ENCODE measurements around the gene C2CD2. TPM values are rescaled to one million over a fixed set of nuclear protein-coding genes. Genes with fewer than 3 reads are reported as not detected.

C2CD2 gene
- total RNA-seq, 1 experiment from 2014 or later, result 13.8 TPM

DNA sequence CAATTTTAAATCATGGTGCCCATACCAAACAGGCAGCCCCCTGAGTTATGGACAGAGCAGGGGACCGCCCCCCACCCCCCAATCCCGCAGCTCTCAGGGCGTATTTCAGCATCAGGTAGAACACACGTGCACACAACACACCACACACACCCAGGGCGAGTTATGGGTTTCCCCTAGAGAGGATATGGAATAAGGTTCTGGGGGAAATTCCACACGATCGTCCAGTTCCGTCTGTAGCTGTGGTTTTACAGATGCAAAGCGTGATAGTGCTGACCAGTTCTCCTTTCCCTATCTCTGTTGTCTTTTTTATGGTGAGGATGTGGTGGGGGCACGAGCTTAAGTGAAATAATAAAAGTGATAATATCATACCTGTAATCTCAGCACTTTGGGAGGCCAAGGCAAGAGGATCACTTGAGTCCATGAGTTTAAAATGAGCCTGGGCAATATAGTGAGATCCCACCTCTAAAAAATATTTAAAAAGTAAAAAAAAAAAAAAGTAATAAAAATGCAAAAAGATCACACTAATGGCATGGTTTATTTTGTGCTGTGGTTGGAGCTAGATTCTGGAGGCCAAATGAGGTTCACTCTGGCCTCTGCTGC lies 25.1 kb downstream of the C2CD2 start:
- Histone ChIP-seq H3K9me3 (no peaks in the 10 kb centered on the region), H3K36me3 (peaks cover 3% of the 10 kb centered on the region; the same call in 1 of the 2 replicates), H3K4me3 (no peak overlapping the region), H3K27me3 (no peaks in the 10 kb centered on the region)
- no peak for DNase-seq

- no peaks in the 10 kb centered on the region for H3K27me3 ChIP-seq
- no peaks in the 10 kb centered on the region for H3K9me3 ChIP-seq
- H3K36me3 ChIP-seq, result peaks cover 7% of the 10 kb centered on the region
- no peak overlapping the region for H3K4me3 ChIP-seq
- no peak for DNase-seq
Measured at GRCh38 chr21:41927727-41928409, 25.9 kb downstream of the C2CD2 start.

GRCh38 chr21:41926807-41927171 lies 27.0 kb downstream of the C2CD2 start:
- no peak for DNase-seq
- no peaks in the 10 kb centered on the region for H3K9me3 ChIP-seq
- H3K27me3 ChIP-seq, result no peaks in the 10 kb centered on the region
- peaks cover 7% of the 10 kb centered on the region for H3K36me3 ChIP-seq
- H3K4me3 ChIP-seq, result no peak overlapping the region

DNA sequence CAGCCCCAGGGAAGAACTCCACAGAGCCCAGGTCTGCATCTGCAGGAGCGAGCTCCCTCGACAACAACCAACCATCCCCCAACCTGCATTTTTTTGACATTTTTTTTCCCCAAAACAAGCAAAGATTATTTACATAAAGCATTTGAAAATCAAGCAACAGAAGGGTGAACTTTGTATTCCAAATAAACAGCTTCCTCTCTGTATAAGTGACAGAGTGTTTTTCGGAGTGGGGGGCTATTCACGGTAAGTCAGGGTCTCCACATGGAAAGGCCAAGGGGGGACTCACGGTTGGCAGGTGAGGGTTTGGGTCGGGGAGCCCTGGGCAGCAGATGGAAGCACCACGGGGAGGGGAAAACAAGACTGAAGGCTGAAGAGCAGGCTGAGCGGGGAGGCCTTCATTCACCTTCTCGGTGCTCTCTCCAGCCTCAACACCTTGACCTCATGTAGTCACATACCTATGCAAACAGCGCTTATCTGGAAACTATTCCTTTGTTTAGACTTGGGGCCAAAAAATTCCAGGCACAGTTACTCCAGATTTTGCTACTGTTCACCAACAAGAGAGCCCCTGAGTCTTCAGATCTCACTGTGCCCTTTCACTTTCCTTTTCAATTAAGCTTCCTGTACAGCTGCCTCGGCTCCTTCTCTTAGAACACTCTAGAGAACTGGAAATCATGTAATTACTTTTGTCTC lies 27.6 kb downstream of the C2CD2 start:
- no peak for DNase-seq
- H3K9me3 ChIP-seq, result no peaks in the 10 kb centered on the region
- H3K4me3 ChIP-seq, result no peak overlapping the region
- H3K36me3 ChIP-seq, result peaks cover 7% of the 10 kb centered on the region
- H3K27me3 ChIP-seq, result no peaks in the 10 kb centered on the region

DNA sequence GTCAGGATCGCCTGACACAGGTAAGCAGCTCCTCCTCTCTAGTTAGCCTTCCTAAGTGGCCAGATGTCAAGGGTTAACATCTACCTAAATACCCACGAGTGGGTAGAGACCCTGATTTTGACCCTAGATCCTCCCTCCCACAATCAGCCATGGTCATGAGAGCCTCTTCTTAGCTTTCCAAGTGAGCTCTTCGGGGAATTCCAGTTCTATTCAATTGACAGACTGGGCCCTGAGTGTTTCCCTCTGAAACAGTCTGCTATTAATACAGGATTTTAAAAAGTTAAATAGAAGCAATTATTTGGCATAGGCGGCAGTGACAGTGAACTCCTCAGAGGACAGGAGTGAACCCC lies 28.1 kb downstream of the C2CD2 start:
- Histone ChIP-seq H3K4me3 (no peak overlapping the region), H3K36me3 (peaks cover 10% of the 10 kb centered on the region), H3K9me3 (no peaks in the 10 kb centered on the region), H3K27me3 (no peaks in the 10 kb centered on the region)
- DNase-seq, result no peak

- Histone ChIP-seq H3K4me3 (no peak overlapping the region), H3K36me3 (peaks cover 10% of the 10 kb centered on the region), H3K9me3 (no peaks in the 10 kb centered on the region), H3K27me3 (no peaks in the 10 kb centered on the region)
- no peak for DNase-seq
Measured at GRCh38 chr21:41924368-41924754, 29.5 kb downstream of the C2CD2 start.

DNA sequence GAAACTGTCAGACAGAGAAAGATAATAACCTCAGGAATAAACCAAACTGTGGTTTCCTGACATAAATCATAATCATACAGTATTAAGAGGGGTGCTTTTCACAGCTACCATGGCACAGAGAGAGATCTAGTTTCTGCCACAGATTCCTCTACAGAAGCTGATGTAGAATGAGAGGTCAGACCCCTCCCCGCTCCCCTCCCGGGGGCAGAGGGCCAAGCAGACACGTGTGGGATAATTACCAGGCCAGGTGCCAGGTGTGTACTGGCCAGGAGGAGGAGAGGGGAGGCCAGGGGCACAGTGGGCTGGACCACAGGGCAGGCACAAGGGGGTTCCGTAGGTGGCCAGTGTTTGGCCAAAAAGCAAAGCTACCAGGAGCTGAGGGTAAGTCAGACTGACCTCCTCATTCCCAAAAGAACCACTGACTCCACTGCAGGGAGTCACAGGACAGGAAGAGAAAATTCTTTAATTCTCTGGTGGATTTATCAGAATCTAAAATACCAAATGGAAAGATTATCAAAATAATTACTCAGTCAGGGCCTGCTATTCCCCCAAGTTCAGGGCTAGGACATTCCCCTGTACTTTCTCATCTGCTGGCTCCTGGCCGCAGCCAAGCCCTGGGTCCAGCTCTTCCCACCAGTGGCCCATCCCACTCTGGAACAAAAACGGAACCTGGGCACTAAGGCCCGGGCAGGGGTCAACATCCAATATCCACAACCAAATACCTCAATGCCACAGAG lies 30.0 kb downstream of the C2CD2 start:
- Histone ChIP-seq H3K36me3 (peaks cover 14% of the 10 kb centered on the region), H3K9me3 (no peaks in the 10 kb centered on the region), H3K27me3 (no peaks in the 10 kb centered on the region), H3K4me3 (no peak overlapping the region)
- peak; percentile 72 for DNase-seq

DNA sequence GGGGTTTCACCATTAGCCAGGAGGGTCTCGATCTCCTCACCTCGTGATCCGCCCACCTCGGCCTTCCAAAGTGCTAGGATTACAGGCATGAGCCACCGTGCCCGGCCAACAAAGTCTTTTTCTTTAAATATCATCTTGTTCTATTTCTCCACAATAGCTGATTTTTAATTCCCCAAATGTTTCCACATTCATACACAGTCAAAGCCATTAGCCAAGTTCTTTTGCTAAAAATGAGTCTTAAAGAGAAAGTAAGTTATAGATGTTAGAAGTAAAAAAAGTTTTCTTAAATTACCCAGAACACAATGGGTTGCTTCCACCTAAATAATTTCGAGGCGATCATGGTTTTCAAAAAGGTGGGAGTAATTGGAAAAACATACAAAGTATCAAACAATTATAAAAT lies 30.6 kb downstream of the C2CD2 start:
- H3K36me3 ChIP-seq, result peaks cover 17% of the 10 kb centered on the region
- no peaks in the 10 kb centered on the region for H3K9me3 ChIP-seq
- DNase-seq, result no peak
- H3K27me3 ChIP-seq, result no peaks in the 10 kb centered on the region
- H3K4me3 ChIP-seq, result no peak overlapping the region

- Histone ChIP-seq H3K36me3 (peaks cover 34% of the 10 kb centered on the region), H3K9me3 (no peaks in the 10 kb centered on the region)
Measured at GRCh38 chr21:41921021-41921420, 32.8 kb downstream of the C2CD2 start.

GRCh38 chr21:41920476-41920875 lies 33.3 kb downstream of the C2CD2 start:
- Histone ChIP-seq H3K4me3 (no peak overlapping the region), H3K9me3 (no peaks in the 10 kb centered on the region), H3K27me3 (no peaks in the 10 kb centered on the region), H3K36me3 (peaks cover 37% of the 10 kb centered on the region)
- no peak for DNase-seq

More at GRCh38 chr21:41921021-41921420, 32.8 kb downstream of the C2CD2 start:
- DNase-seq, result no peak
- H3K27me3 ChIP-seq, result no peaks in the 10 kb centered on the region
- no peak overlapping the region for H3K4me3 ChIP-seq

- DNase-seq, result no peak
- no peaks in the 10 kb centered on the region for H3K27me3 ChIP-seq
Measured at GRCh38 chr21:41919666-41920398, 34.0 kb downstream of the C2CD2 start.

DNA sequence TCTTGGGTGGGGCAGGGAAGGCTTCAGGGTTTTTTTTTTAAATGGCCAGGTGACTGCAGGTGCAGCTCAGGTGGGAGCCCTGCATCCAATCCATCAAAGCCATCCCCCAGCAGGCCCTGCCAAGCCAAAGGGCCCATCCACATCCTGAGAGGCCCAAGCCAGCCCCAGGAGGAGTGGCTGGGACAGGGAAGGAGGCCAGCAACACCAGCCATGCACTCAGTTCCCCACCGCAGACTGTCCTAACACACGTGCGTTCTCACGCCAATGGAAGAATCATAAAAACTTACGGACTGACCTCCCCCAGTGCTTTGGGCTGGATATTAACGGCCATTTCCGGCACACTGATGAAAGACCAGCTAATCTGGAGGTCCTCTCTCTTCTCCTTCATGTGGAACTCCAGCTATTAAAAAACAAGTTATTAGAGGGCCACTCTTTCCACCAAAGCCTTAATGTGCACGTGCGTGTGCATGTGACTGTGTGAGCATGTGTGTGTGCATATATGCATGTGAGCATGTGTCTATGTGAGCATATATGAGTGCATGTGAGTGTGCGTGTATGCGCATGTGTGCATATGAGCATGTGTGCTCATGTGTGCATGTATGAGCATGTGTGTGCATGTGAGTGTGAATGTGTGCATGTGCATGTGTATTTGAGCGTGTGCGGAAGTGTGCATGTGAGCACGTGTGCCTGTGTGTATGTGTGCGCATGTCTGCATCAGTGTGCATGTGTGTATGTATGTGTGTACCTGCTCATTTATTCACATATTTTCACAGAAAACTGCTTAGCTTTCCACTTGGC lies 35.1 kb downstream of the C2CD2 start:
- Histone ChIP-seq H3K4me3 (no peak overlapping the region), H3K36me3 (peaks cover 42% of the 10 kb centered on the region), H3K27me3 (no peaks in the 10 kb centered on the region), H3K9me3 (no peaks in the 10 kb centered on the region)
- no peak for DNase-seq

More at GRCh38 chr21:41919666-41920398, 34.0 kb downstream of the C2CD2 start:
- Histone ChIP-seq H3K4me3 (no peak overlapping the region), H3K9me3 (no peaks in the 10 kb centered on the region), H3K36me3 (peaks cover 37% of the 10 kb centered on the region)

DNA sequence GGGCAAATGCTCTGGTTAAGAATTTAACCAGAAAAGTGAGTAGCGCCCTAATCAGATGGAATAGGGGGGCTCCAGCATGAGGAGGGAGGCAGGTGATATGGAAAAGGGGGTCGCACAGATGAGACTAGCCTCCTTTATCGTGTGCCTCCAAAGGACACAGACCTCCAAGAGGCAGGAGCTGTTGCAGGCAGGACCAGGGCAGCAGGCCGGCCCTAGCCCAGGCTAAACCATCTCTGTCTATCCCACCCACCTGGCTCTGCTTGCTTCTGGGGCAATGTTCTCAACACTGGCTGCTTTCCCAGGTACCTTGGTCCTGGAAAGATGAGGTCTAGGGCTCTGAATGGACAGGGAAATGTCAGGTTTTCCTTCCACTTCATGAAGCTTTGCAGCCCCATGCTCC lies 36.3 kb downstream of the C2CD2 start:
- DNase-seq, result no peak
- no peaks in the 10 kb centered on the region for H3K27me3 ChIP-seq
- no peak overlapping the region for H3K4me3 ChIP-seq
- peaks cover 50% of the 10 kb centered on the region for H3K36me3 ChIP-seq
- H3K9me3 ChIP-seq, result no peaks in the 10 kb centered on the region

- no peak for DNase-seq
- peaks cover 55% of the 10 kb centered on the region for H3K36me3 ChIP-seq
- no peaks in the 10 kb centered on the region for H3K27me3 ChIP-seq
- no peak overlapping the region for H3K4me3 ChIP-seq
- H3K9me3 ChIP-seq, result no peaks in the 10 kb centered on the region
Measured at GRCh38 chr21:41916888-41917433, 36.9 kb downstream of the C2CD2 start.

DNA sequence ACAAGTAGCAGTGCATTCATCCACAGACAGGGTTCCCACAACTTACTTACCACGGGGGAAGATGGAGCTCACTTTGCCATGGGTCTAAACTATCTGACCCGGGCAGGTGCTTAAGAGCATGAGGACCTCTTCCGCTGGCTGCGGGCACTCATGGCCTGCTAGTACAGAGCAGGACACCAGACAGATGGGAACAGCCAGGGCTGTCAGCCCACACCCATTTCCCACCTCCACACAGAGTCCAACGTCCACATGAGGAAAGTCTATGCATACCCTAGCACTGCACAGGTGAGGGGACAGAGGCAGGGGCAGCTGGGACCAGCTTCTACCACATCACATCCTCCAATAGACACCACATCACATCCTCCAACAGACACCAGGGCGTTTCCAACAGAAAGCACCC lies 38.9 kb downstream of the C2CD2 start:
- Histone ChIP-seq H3K27me3 (no peaks in the 10 kb centered on the region), H3K36me3 (peaks cover 67% of the 10 kb centered on the region)

GRCh38 chr21:41914358-41914757 lies 39.5 kb downstream of the C2CD2 start:
- Histone ChIP-seq H3K27me3 (no peaks in the 10 kb centered on the region), H3K9me3 (no peaks in the 10 kb centered on the region), H3K36me3 (peaks cover 69% of the 10 kb centered on the region), H3K4me3 (no peak overlapping the region)
- DNase-seq, result no peak

More for the DNA sequence above, 38.9 kb downstream of the C2CD2 start:
- no peaks in the 10 kb centered on the region for H3K9me3 ChIP-seq
- no peak for DNase-seq
- no peak overlapping the region for H3K4me3 ChIP-seq

Data from MG63 (cell line).